Measurements from ENCODE around the gene TCEAL8.

GRCh38 chrX:103215425-103215991 lies 39.4 kb downstream of the TCEAL8 start:
- no peak for TF ChIP-seq EZH2 (IDR thresholded peaks at IDR 0.05; ENCODE audit: borderline replicate concordance)
- no peak for TF ChIP-seq CTCF (IDR thresholded peaks at IDR 0.05; ENCODE audit: poor library complexity)

Measured in hepatocyte (in vitro differentiated cells).